Spleen (tissue), 11 donors: ENCODE measurements around the gene CCN5. TPM values are rescaled to one million over a fixed set of nuclear protein-coding genes. Genes with fewer than 3 reads are reported as not detected.

Source experiments
- DNase-seq: peaks from one replicate; pipeline ENCODE4 v3.0.0-alpha.2; 2020
- H3K27ac ChIP-seq, 8 donors: fragments of 200-600 bp; sonication (generic) in 7 of 8; 1 replicate in 4 of 8; 2 replicates in 4 of 8; pipeline versions ENCODE4 v1.5.0 to v1.8.0; 2016 to 2021; ENCODE audit warnings: inconsistent platforms in 4 of 8, mild to moderate bottlenecking in 4 of 8, moderate library complexity in 1 of 8
- H3K27me3 ChIP-seq, 7 donors: fragments of 200-600 bp; sonication (generic) in 6 of 7; replicated peaks in 1 of 7; 1 replicate in 4 of 7; 2 replicates in 3 of 7; pipeline versions ENCODE4 v1.5.0 to v1.8.0; 2016 to 2021; ENCODE audit warnings: inconsistent platforms in 3 of 7, mild to moderate bottlenecking in 1 of 7
- H3K36me3 ChIP-seq, 6 donors: fragments of 200-600 bp; sonication (generic) in 5 of 6; 1 replicate in 4 of 6; 2 replicates in 2 of 6; pipeline versions ENCODE4 v1.5.0 to v1.8.0; 2016 to 2021; ENCODE audit warnings: inconsistent platforms in 2 of 6
- H3K4me1 ChIP-seq, 6 donors: fragments of 200-600 bp; sonication (generic) in 5 of 6; 1 replicate in 3 of 6; 2 replicates in 3 of 6; pipeline versions ENCODE4 v1.5.0 to v1.8.0; 2016 to 2021; ENCODE audit warnings: inconsistent platforms in 3 of 6
- H3K4me3 ChIP-seq, 8 donors: fragments of 200-600 bp; sonication (generic) in 7 of 8; 1 replicate in 4 of 8; 2 replicates in 4 of 8; pipeline versions ENCODE4 v1.5.0 to v1.8.0; 2016 to 2021; ENCODE audit warnings: inconsistent platforms in 4 of 8, mild to moderate bottlenecking in 4 of 8, moderate library complexity in 2 of 8
- H3K9me3 ChIP-seq, 8 donors: fragments of 200-600 bp; sonication (generic) in 7 of 8; 1 replicate in 4 of 8; 2 replicates in 4 of 8; pipeline versions ENCODE4 v1.5.0 to v1.8.0; 2016 to 2021; ENCODE audit warnings: inconsistent platforms in 4 of 8
- CTCF ChIP-seq, 11 experiments: fragments of 200-600 bp in 7 of 11; fragments of 450-650 bp in 4 of 11; sonication (generic) in 4 of 11; IDR thresholded peaks in 8 of 11; conservative IDR thresholded peaks in 3 of 11; 1 replicate in 7 of 11; 2 replicates in 4 of 11; pipeline versions ENCODE4 v1.4.0 to v1.8.0; 2016 to 2021; ENCODE audit warnings: antibody characterized with exemption in 11 of 11, inconsistent platforms in 4 of 11, mild to moderate bottlenecking in 1 of 11
- POLR2A ChIP-seq, 3 donors: fragments of 450-650 bp; IDR thresholded peaks; one replicate each; pipeline ENCODE4 v1.5.1; 2017; ENCODE audit warnings: antibody characterized with exemption in 3 of 3, mild to moderate bottlenecking in 1 of 3
- POLR2AphosphoS5 ChIP-seq, 3 donors: sonication (generic); formaldehyde crosslinking; IDR thresholded peaks; one replicate each; pipeline ENCODE4 v1.5.1; 2017; ENCODE audit warnings: antibody characterized with exemption in 3 of 3
- WGBS, 5 donors: extraction: QIAGEN DNeasy Blood & Tissue Kit in 3 of 5; methylation state at CpG; one replicate each; pipeline versions ENCODE4 v1.1.5 to v1.1.7; 2013 to 2018; 5-methylcytosine and 5-hydroxymethylcytosine counted together
- intact Hi-C: fragments of 100-400 bp; cut with DNase I; formaldehyde crosslinking; loops from one replicate; pipeline ENCODE4 v1.15.0; 2023; ENCODE audit warnings: low total_unique reads
- polyA plus RNA-seq, 3 donors: library from polyadenylated mRNA; stranded (reverse); fragments of 200-250 nt; gene quantifications; one replicate each; pipeline ENCODE4 v1.2.1, GENCODE V29; 2013
- total RNA-seq, 7 donors: library from RNA; depleted of rRNA in 3 of 7; stranded (reverse); fragments of >200 nt in 3 of 7; fragmentation: NEBNext Ultra II Directional in 4 of 7; extraction: Animal tissue kit (Norgen Biotek cat#: 25700) in 4 of 7; gene quantifications; one replicate each; pipeline versions ENCODE4 v1.1.0 to v1.2.1, GENCODE V29; 2016 to 2021
- donor health status: healthy with polysubstance abuse.
- donor health status: DM: no; HTN: no; CAD: no; lungs with moderate emphysema.
- donor health status: DM: no; HTN: no; CAD: no.
- donor health status: Bipolar disorder and iron deficiency.
- donor health status: healthy.
- donor health status: DM: no; HTN: no; CAD: no.
- donor health status: DM: yes; HTN: yes; CAD: no.

CCN5 gene
- total and polyA plus RNA-seq, 10 donors: 0.51 to 10.6 (median 1.5) TPM; not detected in 1

- WGBS, 5 donors: 82 to 94% (median 90%) methylated on average over 9 of the region's 9 CpGs
- Histone ChIP-seq H3K27me3 (peaks cover 0 to 9% (median 0%) of the 10 kb centered on the region in 7 donors), H3K4me3 (no peak overlapping the region), H3K36me3 (no peaks in the 10 kb centered on the region), H3K27ac (no peak overlapping the region), H3K9me3 (no peaks in the 10 kb centered on the region), H3K4me1 (no peaks in the 10 kb centered on the region)
- intact Hi-C loops: no loop called here
- TF ChIP-seq POLR2A (IDR thresholded peaks at IDR 0.05) (no peak), POLR2AphosphoS5 (IDR thresholded peaks at IDR 0.05) (no peak)
- DNase-seq: no peak
Observed at GRCh38 chr20:44723798-44724362, 8.7 kb downstream of the CCN5 start.

GRCh38 chr20:44724423-44725091 is 9.4 kb downstream of the CCN5 start:
- DNase-seq: no peak
- Histone ChIP-seq H3K27ac (no peak overlapping the region), H3K9me3 (no peaks in the 10 kb centered on the region), H3K4me3 (no peak overlapping the region), H3K27me3 (peaks cover 0 to 9% (median 0%) of the 10 kb centered on the region in 7 donors), H3K4me1 (no peaks in the 10 kb centered on the region), H3K36me3 (no peaks in the 10 kb centered on the region)
- 70 to 82% (median 73%) methylated on average over 12 to 26 of the region's 26 CpGs for WGBS, 5 donors
- TF ChIP-seq CTCF (IDR thresholded peaks at IDR 0.05 in 8 of 11, conservative IDR thresholded peaks at IDR 0.05 in 3 of 11) (no peak), POLR2AphosphoS5 (IDR thresholded peaks at IDR 0.05) (no peak), POLR2A (IDR thresholded peaks at IDR 0.05) (no peak)
- intact Hi-C loops: no loop called here

- Histone ChIP-seq H3K4me1 (no peaks in the 10 kb centered on the region), H3K27me3 (peaks cover 0 to 9% (median 0%) of the 10 kb centered on the region in 7 donors), H3K36me3 (no peaks in the 10 kb centered on the region), H3K27ac (no peak overlapping the region), H3K9me3 (no peaks in the 10 kb centered on the region), H3K4me3 (no peak overlapping the region)
- intact Hi-C loops: no loop called here
- 68 to 83% (median 69%) methylated on average over 5 of the region's 5 CpGs for WGBS, 5 donors
- TF ChIP-seq CTCF (IDR thresholded peaks at IDR 0.05 in 8 of 11, conservative IDR thresholded peaks at IDR 0.05 in 3 of 11): no peak
- no peak for TF ChIP-seq POLR2A (IDR thresholded peaks at IDR 0.05)
- no peak for TF ChIP-seq POLR2AphosphoS5 (IDR thresholded peaks at IDR 0.05)
- DNase-seq: no peak
Observed at GRCh38 chr20:44725837-44726236, 10.7 kb downstream of the CCN5 start.

- no peak overlapping the region for H3K27ac ChIP-seq
- no peaks in the 10 kb centered on the region for H3K9me3 ChIP-seq
- intact Hi-C loops: no loop called here
- H3K36me3 ChIP-seq: no peaks in the 10 kb centered on the region
- no peak overlapping the region for H3K4me3 ChIP-seq
- peaks cover 0 to 9% (median 0%) of the 10 kb centered on the region in 7 donors for H3K27me3 ChIP-seq
- TF ChIP-seq POLR2A (IDR thresholded peaks at IDR 0.05) (no peak), POLR2AphosphoS5 (IDR thresholded peaks at IDR 0.05) (no peak), CTCF (IDR thresholded peaks at IDR 0.05 in 8 of 11, conservative IDR thresholded peaks at IDR 0.05 in 3 of 11) (no peak)
- no peak for DNase-seq
- H3K4me1 ChIP-seq: no peaks in the 10 kb centered on the region
- WGBS, 5 donors: 81 to 92% (median 89%) methylated on average over 8 to 11 of the region's 11 CpGs
Observed at GRCh38 chr20:44727039-44727438, 11.9 kb downstream of the CCN5 start.
